ENCODE measurements around the gene LSP1.

Gene LSP1

GRCh38 chr11:1826552-1827094 lies 26.3 kb upstream of the LSP1 start:
- H3K4me1 ChIP-seq (ENCODE audit: control insufficient read depth, low read depth, low read length), result no peaks in the 10 kb centered on the region
- no peak overlapping the region for H3K27ac ChIP-seq (ENCODE audit: low read length)
- H3K27me3 ChIP-seq (ENCODE audit: control insufficient read depth, insufficient read depth, low read length), result no peaks in the 10 kb centered on the region

GRCh38 chr11:1827095-1827813 lies 25.6 kb upstream of the LSP1 start:
- no peaks in the 10 kb centered on the region for H3K36me3 ChIP-seq (ENCODE audit: control insufficient read depth, low read depth, low read length)
- no peak overlapping the region for H3K4me3 ChIP-seq (ENCODE audit: low read length)
- no peak overlapping the region for H3K27ac ChIP-seq (ENCODE audit: low read length)
- no peaks in the 10 kb centered on the region for H3K27me3 ChIP-seq (ENCODE audit: control insufficient read depth, insufficient read depth, low read length)
- H3K9me3 ChIP-seq (ENCODE audit: control insufficient read depth, low read depth, low read length), result no peaks in the 10 kb centered on the region
- no peaks in the 10 kb centered on the region for H3K4me1 ChIP-seq (ENCODE audit: control insufficient read depth, low read depth, low read length)
- H3K9ac ChIP-seq (ENCODE audit: low read length), result no peak overlapping the region

More at GRCh38 chr11:1826552-1827094, 26.3 kb upstream of the LSP1 start:
- Histone ChIP-seq H3K36me3 (ENCODE audit: control insufficient read depth, low read depth, low read length) (no peaks in the 10 kb centered on the region), H3K9me3 (ENCODE audit: control insufficient read depth, low read depth, low read length) (no peaks in the 10 kb centered on the region), H3K4me3 (ENCODE audit: low read length) (no peak overlapping the region), H3K9ac (ENCODE audit: low read length) (no peak overlapping the region)

- Histone ChIP-seq H3K36me3 (ENCODE audit: control insufficient read depth, low read depth, low read length) (no peaks in the 10 kb centered on the region), H3K27me3 (ENCODE audit: control insufficient read depth, insufficient read depth, low read length) (peaks cover 2% of the 10 kb centered on the region), H3K27ac (ENCODE audit: low read length) (no peak overlapping the region), H3K9ac (ENCODE audit: low read length) (no peak overlapping the region), H3K9me3 (ENCODE audit: control insufficient read depth, low read depth, low read length) (no peaks in the 10 kb centered on the region), H3K4me3 (ENCODE audit: low read length) (no peak overlapping the region), H3K4me1 (ENCODE audit: control insufficient read depth, low read depth, low read length) (no peaks in the 10 kb centered on the region)
These were observed 25.0 kb upstream of the LSP1 start for GRCh38 chr11:1827931-1828330.

GRCh38 chr11:1828542-1828941 lies 24.3 kb upstream of the LSP1 start:
- no peaks in the 10 kb centered on the region for H3K9me3 ChIP-seq (ENCODE audit: control insufficient read depth, low read depth, low read length)
- H3K27me3 ChIP-seq (ENCODE audit: control insufficient read depth, insufficient read depth, low read length), result peaks cover 4% of the 10 kb centered on the region
- no peak overlapping the region for H3K27ac ChIP-seq (ENCODE audit: low read length)
- H3K36me3 ChIP-seq (ENCODE audit: control insufficient read depth, low read depth, low read length), result no peaks in the 10 kb centered on the region
- H3K4me3 ChIP-seq (ENCODE audit: low read length), result no peak overlapping the region
- no peaks in the 10 kb centered on the region for H3K4me1 ChIP-seq (ENCODE audit: control insufficient read depth, low read depth, low read length)
- H3K9ac ChIP-seq (ENCODE audit: low read length), result no peak overlapping the region

GRCh38 chr11:1829039-1829820 lies 23.7 kb upstream of the LSP1 start:
- Histone ChIP-seq H3K27me3 (ENCODE audit: control insufficient read depth, insufficient read depth, low read length) (peaks cover 4% of the 10 kb centered on the region), H3K27ac (ENCODE audit: low read length) (no peak overlapping the region), H3K36me3 (ENCODE audit: control insufficient read depth, low read depth, low read length) (no peaks in the 10 kb centered on the region), H3K9ac (ENCODE audit: low read length) (no peak overlapping the region), H3K9me3 (ENCODE audit: control insufficient read depth, low read depth, low read length) (no peaks in the 10 kb centered on the region), H3K4me1 (ENCODE audit: control insufficient read depth, low read depth, low read length) (no peaks in the 10 kb centered on the region), H3K4me3 (ENCODE audit: low read length) (no peak overlapping the region)

- no peaks in the 10 kb centered on the region for H3K36me3 ChIP-seq (ENCODE audit: control insufficient read depth, low read depth, low read length)
- no peak overlapping the region for H3K27ac ChIP-seq (ENCODE audit: low read length)
- H3K27me3 ChIP-seq (ENCODE audit: control insufficient read depth, insufficient read depth, low read length), result peaks cover 4% of the 10 kb centered on the region
- no peaks in the 10 kb centered on the region for H3K4me1 ChIP-seq (ENCODE audit: control insufficient read depth, low read depth, low read length)
- no peak overlapping the region for H3K4me3 ChIP-seq (ENCODE audit: low read length)
- no peaks in the 10 kb centered on the region for H3K9me3 ChIP-seq (ENCODE audit: control insufficient read depth, low read depth, low read length)
- no peak overlapping the region for H3K9ac ChIP-seq (ENCODE audit: low read length)
These were observed 22.9 kb upstream of the LSP1 start for GRCh38 chr11:1830004-1830321.

GRCh38 chr11:1830322-1831223 lies 22.3 kb upstream of the LSP1 start:
- Histone ChIP-seq H3K9me3 (ENCODE audit: control insufficient read depth, low read depth, low read length) (no peaks in the 10 kb centered on the region), H3K27me3 (ENCODE audit: control insufficient read depth, insufficient read depth, low read length) (peaks cover 4% of the 10 kb centered on the region), H3K9ac (ENCODE audit: low read length) (no peak overlapping the region), H3K36me3 (ENCODE audit: control insufficient read depth, low read depth, low read length) (no peaks in the 10 kb centered on the region), H3K4me3 (ENCODE audit: low read length) (no peak overlapping the region), H3K27ac (ENCODE audit: low read length) (no peak overlapping the region), H3K4me1 (ENCODE audit: control insufficient read depth, low read depth, low read length) (no peaks in the 10 kb centered on the region)

GRCh38 chr11:1831338-1832210 lies 21.3 kb upstream of the LSP1 start:
- no peaks in the 10 kb centered on the region for H3K4me1 ChIP-seq (ENCODE audit: control insufficient read depth, low read depth, low read length)
- H3K9ac ChIP-seq (ENCODE audit: low read length), result no peak overlapping the region

GRCh38 chr11:1832211-1832919 lies 20.5 kb upstream of the LSP1 start:
- Histone ChIP-seq H3K9ac (ENCODE audit: low read length) (no peak overlapping the region), H3K9me3 (ENCODE audit: control insufficient read depth, low read depth, low read length) (no peaks in the 10 kb centered on the region), H3K4me3 (ENCODE audit: low read length) (peak overlapping the region; percentile 49), H3K36me3 (ENCODE audit: control insufficient read depth, low read depth, low read length) (no peaks in the 10 kb centered on the region), H3K4me1 (ENCODE audit: control insufficient read depth, low read depth, low read length) (no peaks in the 10 kb centered on the region), H3K27me3 (ENCODE audit: control insufficient read depth, insufficient read depth, low read length) (peaks cover 4% of the 10 kb centered on the region), H3K27ac (ENCODE audit: low read length) (no peak overlapping the region)

More at GRCh38 chr11:1831338-1832210, 21.3 kb upstream of the LSP1 start:
- Histone ChIP-seq H3K36me3 (ENCODE audit: control insufficient read depth, low read depth, low read length) (no peaks in the 10 kb centered on the region), H3K27ac (ENCODE audit: low read length) (no peak overlapping the region), H3K27me3 (ENCODE audit: control insufficient read depth, insufficient read depth, low read length) (peaks cover 4% of the 10 kb centered on the region), H3K9me3 (ENCODE audit: control insufficient read depth, low read depth, low read length) (no peaks in the 10 kb centered on the region), H3K4me3 (ENCODE audit: low read length) (no peak overlapping the region)

GRCh38 chr11:1832920-1833295 lies 20.0 kb upstream of the LSP1 start:
- peaks cover 4% of the 10 kb centered on the region for H3K27me3 ChIP-seq (ENCODE audit: control insufficient read depth, insufficient read depth, low read length)
- no peaks in the 10 kb centered on the region for H3K9me3 ChIP-seq (ENCODE audit: control insufficient read depth, low read depth, low read length)
- H3K4me3 ChIP-seq (ENCODE audit: low read length), result peak overlapping the region; percentile 49
- H3K27ac ChIP-seq (ENCODE audit: low read length), result no peak overlapping the region
- no peak overlapping the region for H3K9ac ChIP-seq (ENCODE audit: low read length)
- no peaks in the 10 kb centered on the region for H3K4me1 ChIP-seq (ENCODE audit: control insufficient read depth, low read depth, low read length)
- no peaks in the 10 kb centered on the region for H3K36me3 ChIP-seq (ENCODE audit: control insufficient read depth, low read depth, low read length)

Measured in iPS-18a (cell line).